Psoas muscle (tissue), 8 donors: ENCODE measurements around the gene MAP3K5. TPM values are rescaled to one million over a fixed set of nuclear protein-coding genes. Genes with fewer than 3 reads are reported as not detected.

Experiments used
- ATAC-seq, 4 donors: fragments of 200-7000 bp; cut with Tn5 transposase; one replicate each; pipeline ENCODE4 v1.9.1; 2020; ENCODE audit warnings: moderate library complexity in 3 of 4, mild to moderate bottlenecking in 2 of 4
- DNase-seq, 2 donors: peaks; one replicate each; pipeline ENCODE4 v3.0.0-alpha.2; 2020
- H3K27ac ChIP-seq: fragments of 200-600 bp; one replicate; pipeline ENCODE4 v1.8.0; 2022
- H3K27me3 ChIP-seq, 3 donors: fragments of 200-600 bp in 1 of 3; one replicate each; pipeline versions ENCODE4 v1.6.1 to v1.8.0; 2013 to 2022; ENCODE audit warnings: low read length in 2 of 3, mild to moderate bottlenecking in 2 of 3, moderate library complexity in 1 of 3; ENCODE audit not compliant: insufficient read depth in 3 of 3
- H3K36me3 ChIP-seq, 2 donors: fragments of 200-600 bp in 1 of 2; one replicate each; pipeline versions ENCODE4 v1.6.1 to v1.8.0; 2013 to 2022; ENCODE audit warnings: low read depth in 1 of 2, mild to moderate bottlenecking in 1 of 2, moderate library complexity in 1 of 2; ENCODE audit not compliant: insufficient read depth in 1 of 2
- H3K4me1 ChIP-seq: fragments of 200-600 bp; one replicate; pipeline ENCODE4 v1.8.0; 2022
- H3K4me3 ChIP-seq: fragments of 200-600 bp; one replicate; pipeline ENCODE4 v1.8.0; 2022; ENCODE audit warnings: mild to moderate bottlenecking
- H3K9me3 ChIP-seq: fragments of 200-600 bp; one replicate; pipeline ENCODE4 v1.8.0; 2022
- WGBS, 3 donors: extraction: QIAGEN DNeasy Blood & Tissue Kit; methylation state at CpG; one replicate each; pipeline versions ENCODE4 v1.1.6 to v1.1.7; 2013; 5-methylcytosine and 5-hydroxymethylcytosine counted together
- intact Hi-C, 2 donors: fragments of 100-400 bp; cut with DNase I; formaldehyde crosslinking; loops; one replicate each; pipeline versions ENCODE4 v1.11.0 to v1.14.2; 2022
- polyA plus RNA-seq, 3 donors: library from polyadenylated mRNA; stranded (reverse); fragments of 200-250 nt; gene quantifications; one replicate each; pipeline ENCODE4 v1.2.3, GENCODE V29; 2013
- total RNA-seq, 4 donors: library from RNA; stranded (reverse); fragmentation: NEBNext Ultra II Directional in 2 of 4; extraction: Animal tissue kit (Norgen Biotek cat#: 25700) in 2 of 4; gene quantifications; one replicate each; pipeline versions ENCODE4 v1.2.1 to v1.2.4, GENCODE V29; 2021 to 2023
- TF ChIP-seq, protein P1 (sequence below): fragments of 200-600 bp; IDR thresholded peaks from one replicate; pipeline ENCODE4 v1.8.0; 2022; ENCODE audit warnings: antibody characterized with exemption
- donor health status: healthy with polysubstance abuse.
- donor health status: DM: no; HTN: no; CAD: no; lungs with moderate emphysema.
- donor health status: Bipolar disorder and iron deficiency.
- donor health status: healthy.
- donor health status: DM: yes; HTN: yes; CAD: no.
- donor health status: DM: no; HTN: no; CAD: no.
- donor health status: DM: no; HTN: no; CAD: no.
- donor health status: DM: yes; HTN: yes; CAD: no.

The MAP3K5 gene
- total and polyA plus RNA-seq, 7 donors = 0.91 to 8.3 (median 3.8) TPM

DNA sequence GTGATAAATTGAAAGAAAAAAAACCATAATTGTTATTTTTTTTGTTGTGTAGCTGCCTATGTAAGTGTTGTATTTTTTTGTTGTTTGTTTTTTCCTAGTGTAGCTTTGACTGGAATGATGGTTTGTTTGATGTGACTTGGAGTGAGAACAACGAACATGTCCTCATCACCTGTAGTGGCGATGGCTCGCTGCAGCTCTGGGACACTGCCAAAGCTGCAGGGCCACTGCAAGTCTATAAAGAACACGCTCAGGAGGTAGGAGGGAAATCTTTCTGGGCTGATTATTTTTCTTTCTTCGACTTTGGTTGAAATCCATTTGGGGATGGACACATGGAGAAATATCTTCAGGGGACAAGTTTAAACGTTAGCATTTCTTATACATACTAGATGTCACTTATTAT is 33.9 kb upstream of the MAP3K5 start:
- Histone ChIP-seq H3K9me3 (peaks cover 1% of the 10 kb centered on the region), H3K4me1 (peaks cover 6% of the 10 kb centered on the region), H3K4me3 (no peak overlapping the region), H3K36me3 (peaks cover 0 to 48% of the 10 kb centered on the region in 2 donors), H3K27me3 (no peaks in the 10 kb centered on the region), H3K27ac (no peak overlapping the region)
- DNase-seq = no peak
- 84 to 87% (median 86%) methylated on average over 6 of the region's 6 CpGs for WGBS, 3 donors
- intact Hi-C loops = no loop called here
- TF ChIP-seq, protein P1, sequence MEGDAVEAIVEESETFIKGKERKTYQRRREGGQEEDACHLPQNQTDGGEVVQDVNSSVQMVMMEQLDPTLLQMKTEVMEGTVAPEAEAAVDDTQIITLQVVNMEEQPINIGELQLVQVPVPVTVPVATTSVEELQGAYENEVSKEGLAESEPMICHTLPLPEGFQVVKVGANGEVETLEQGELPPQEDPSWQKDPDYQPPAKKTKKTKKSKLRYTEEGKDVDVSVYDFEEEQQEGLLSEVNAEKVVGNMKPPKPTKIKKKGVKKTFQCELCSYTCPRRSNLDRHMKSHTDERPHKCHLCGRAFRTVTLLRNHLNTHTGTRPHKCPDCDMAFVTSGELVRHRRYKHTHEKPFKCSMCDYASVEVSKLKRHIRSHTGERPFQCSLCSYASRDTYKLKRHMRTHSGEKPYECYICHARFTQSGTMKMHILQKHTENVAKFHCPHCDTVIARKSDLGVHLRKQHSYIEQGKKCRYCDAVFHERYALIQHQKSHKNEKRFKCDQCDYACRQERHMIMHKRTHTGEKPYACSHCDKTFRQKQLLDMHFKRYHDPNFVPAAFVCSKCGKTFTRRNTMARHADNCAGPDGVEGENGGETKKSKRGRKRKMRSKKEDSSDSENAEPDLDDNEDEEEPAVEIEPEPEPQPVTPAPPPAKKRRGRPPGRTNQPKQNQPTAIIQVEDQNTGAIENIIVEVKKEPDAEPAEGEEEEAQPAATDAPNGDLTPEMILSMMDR = no peak
- ATAC-seq = no peak

DNA sequence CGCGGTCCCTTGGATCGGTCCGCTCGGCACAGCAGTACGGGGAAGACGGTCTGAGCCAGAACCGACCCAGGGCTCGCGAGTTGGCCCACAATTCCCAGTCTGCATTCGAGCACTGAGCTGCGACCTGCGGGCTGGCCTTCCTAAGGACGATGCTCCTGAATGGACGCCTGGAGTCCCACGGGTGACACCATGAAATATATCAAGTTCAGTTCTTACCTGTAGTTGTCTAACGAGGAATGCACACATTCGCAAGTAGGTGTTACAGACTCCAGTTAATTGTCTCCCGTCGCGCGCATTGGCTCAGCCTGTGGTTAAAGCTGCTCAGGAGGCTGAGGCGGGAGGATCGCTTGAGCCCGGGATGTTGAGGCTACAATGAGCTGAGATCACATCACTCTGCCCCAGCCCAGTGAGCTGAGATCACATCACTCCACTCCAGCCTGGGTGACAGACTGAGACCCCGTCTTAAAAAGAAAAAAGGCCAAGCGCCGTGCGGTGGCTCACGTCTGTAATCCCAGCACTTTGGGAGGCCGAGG is 30.9 kb upstream of the MAP3K5 start:
- intact Hi-C loops = no loop called here
- no peaks in the 10 kb centered on the region for H3K9me3 ChIP-seq
- H3K4me1 ChIP-seq = peaks cover 11% of the 10 kb centered on the region
- peak overlapping the region; percentile 99 for H3K27ac ChIP-seq
- TF ChIP-seq, protein P1 = no peak
- peak overlapping the region; percentile 92 for H3K4me3 ChIP-seq
- DNase-seq (peak in 1 of 2 donors; percentile 56), ATAC-seq (no peak)
- no peaks in the 10 kb centered on the region for H3K27me3 ChIP-seq
- H3K36me3 ChIP-seq = peaks cover 0 to 28% of the 10 kb centered on the region in 2 donors
- 48 to 52% (median 52%) methylated on average over 31 of the region's 31 CpGs for WGBS, 3 donors

DNA sequence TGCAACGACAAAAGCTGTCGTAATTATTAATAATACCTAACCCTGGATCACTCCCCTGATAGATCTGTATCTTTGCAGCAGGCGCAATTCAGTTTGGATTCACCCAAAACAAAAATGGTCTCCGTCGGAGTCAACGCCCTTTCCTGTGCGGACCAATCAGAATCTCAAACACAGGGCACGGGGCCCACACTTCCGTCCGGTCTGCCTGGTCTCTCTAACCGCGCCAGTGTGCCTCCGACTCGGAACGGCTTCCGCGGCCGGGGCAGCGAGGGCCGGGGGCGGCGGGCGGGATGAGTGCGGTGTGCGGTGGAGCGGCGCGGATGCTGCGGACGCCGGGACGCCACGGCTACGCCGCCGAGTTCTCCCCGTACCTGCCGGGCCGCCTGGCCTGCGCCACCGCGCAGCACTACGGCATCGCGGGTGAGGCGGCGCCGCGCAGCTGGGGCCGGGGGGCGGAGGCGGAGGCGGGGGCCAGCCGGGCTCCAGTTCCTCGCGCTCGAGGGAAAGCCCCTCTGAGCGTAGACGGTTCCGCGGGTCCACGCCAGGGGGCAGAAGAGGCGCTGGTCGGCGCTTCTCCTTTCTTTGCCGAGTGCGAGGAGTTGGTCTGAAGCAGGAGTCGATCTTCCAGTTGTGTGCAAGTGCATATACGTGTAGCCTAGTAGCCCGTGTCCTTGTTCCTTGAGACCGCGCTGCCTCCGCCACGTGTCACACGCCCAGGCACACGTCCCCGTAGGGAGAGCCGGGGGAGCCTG is 30.3 kb upstream of the MAP3K5 start, which contains the start of gene PEX7:
Gene PEX7, plus strand, starts transcription at position 217 of the 752 bp plus-strand sequence. Its CDS starts 74 bp downstream, at position 291.
- intact Hi-C loops = no loop called here
- 0 to 1% (median 0%) methylated on average over 49 to 78 of the region's 78 CpGs for WGBS, 3 donors
- peak; percentile 96 to 97 (median 96) for ATAC-seq

DNA sequence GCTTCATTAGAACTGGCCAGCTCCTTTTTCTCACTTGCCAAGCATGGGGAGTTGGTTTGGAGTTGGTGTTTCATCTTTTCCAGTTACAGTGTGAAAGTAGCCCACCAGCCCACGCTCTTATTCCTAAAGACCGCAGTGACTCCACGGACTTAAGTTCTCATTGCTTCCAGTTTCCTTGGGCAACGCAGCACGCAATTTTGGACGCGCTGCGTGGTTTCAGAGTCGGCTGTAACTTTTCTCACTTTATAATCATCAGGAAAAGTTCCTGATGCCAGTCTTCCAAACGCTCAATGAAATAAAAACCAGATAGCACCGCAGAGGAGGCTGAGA is 29.7 kb upstream of the MAP3K5 start:
- Histone ChIP-seq H3K4me1 (peaks cover 11% of the 10 kb centered on the region), H3K36me3 (peaks cover 0 to 21% of the 10 kb centered on the region in 2 donors), H3K27ac (peak overlapping the region; percentile 99), H3K27me3 (no peaks in the 10 kb centered on the region), H3K9me3 (no peaks in the 10 kb centered on the region), H3K4me3 (peak overlapping the region; percentile 92)
- ATAC-seq (peak in 1 of 4 donors; percentile 15), DNase-seq (peak in 1 of 2 donors; percentile 27)
- 0 to 1% (median 0%) methylated on average over 11 of the region's 11 CpGs for WGBS, 3 donors
- TF ChIP-seq, protein P1 = no peak
- intact Hi-C loops = no loop called here

More for the DNA sequence above, 30.3 kb upstream of the MAP3K5 start, which contains the start of gene PEX7:
- H3K27ac ChIP-seq = peak within 1 kb of the TSS; percentile 99
- peak within 1 kb of the TSS; percentile 92 for H3K4me3 ChIP-seq
- peaks cover 11% of the 10 kb centered on the region for H3K4me1 ChIP-seq
- no peaks in the 10 kb centered on the region for H3K27me3 ChIP-seq
- H3K36me3 ChIP-seq = peaks cover 0 to 24% of the 10 kb centered on the region in 2 donors
- TF ChIP-seq, protein P1 = peak; percentile 74
- H3K9me3 ChIP-seq = no peaks in the 10 kb centered on the region
- peak; percentile 92 to 94 for DNase-seq
